Measurements from ENCODE around the gene NBPF1. TPM values are rescaled to one million over a fixed set of nuclear protein-coding genes. Genes with fewer than 3 reads are reported as not detected.
"Not testable (repeated sequence)": the region's sequence is repeated elsewhere in the genome, so short reads cannot be mapped to it uniquely, and the experiment has no call there.

Gene NBPF1
- total RNA-seq, 2 donors from 2014 or later: 39.2 to 42.5 TPM

DNA sequence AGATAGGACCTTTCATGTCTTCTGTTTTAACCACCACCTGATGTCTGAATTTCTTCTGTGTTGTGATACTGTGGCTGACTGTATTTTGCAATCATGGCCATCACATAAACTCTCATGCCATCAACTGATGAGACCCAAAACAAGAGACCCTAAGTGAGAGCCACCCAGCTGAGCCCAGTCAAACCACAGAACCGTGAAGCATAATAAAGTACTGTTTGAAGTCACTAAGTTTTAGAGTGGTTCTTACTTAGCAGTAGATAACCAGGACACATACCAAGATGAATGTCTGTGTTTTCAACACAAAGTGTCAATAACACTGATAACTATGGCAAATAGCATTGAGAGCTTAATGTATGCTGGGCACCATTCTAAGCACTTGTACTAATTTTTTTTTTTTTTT, 63.8 kb downstream of the NBPF1 start:
- not testable (repeated sequence) for H3K4me1 Mint-ChIP-seq; H3K4me3 ChIP-seq (ENCODE audit: low read length); H3K27ac Mint-ChIP-seq; H3K9me3 ChIP-seq (ENCODE audit: control insufficient read depth, low read length); H3K27me3 Mint-ChIP-seq (ENCODE audit: insufficient read depth); H3K4me1 ChIP-seq (ENCODE audit: control insufficient read depth, insufficient read depth, low read length); H3K36me3 ChIP-seq (ENCODE audit: control insufficient read depth, insufficient read depth, low read length); H3K9ac ChIP-seq (ENCODE audit: extremely low read depth, low read length, poor library complexity, severe bottlenecking); H3K27ac ChIP-seq (ENCODE audit: low read depth, low read length); H3K27me3 ChIP-seq (ENCODE audit: control insufficient read depth, insufficient read depth, low read length, poor library complexity, severe bottlenecking); H3K4me3 Mint-ChIP-seq; H3K36me3 Mint-ChIP-seq (ENCODE audit: low read depth); H3K9me3 Mint-ChIP-seq
- DNase-seq: peak; percentile 15
- WGBS, 2 experiments (ENCODE audit: insufficient coverage in 1 of 2, insufficient read length in 1 of 2): 71% methylated on average over 1 of the region's 1 CpG; no CpG with 5 or more reads in 1 of the 2 experiments

DNA sequence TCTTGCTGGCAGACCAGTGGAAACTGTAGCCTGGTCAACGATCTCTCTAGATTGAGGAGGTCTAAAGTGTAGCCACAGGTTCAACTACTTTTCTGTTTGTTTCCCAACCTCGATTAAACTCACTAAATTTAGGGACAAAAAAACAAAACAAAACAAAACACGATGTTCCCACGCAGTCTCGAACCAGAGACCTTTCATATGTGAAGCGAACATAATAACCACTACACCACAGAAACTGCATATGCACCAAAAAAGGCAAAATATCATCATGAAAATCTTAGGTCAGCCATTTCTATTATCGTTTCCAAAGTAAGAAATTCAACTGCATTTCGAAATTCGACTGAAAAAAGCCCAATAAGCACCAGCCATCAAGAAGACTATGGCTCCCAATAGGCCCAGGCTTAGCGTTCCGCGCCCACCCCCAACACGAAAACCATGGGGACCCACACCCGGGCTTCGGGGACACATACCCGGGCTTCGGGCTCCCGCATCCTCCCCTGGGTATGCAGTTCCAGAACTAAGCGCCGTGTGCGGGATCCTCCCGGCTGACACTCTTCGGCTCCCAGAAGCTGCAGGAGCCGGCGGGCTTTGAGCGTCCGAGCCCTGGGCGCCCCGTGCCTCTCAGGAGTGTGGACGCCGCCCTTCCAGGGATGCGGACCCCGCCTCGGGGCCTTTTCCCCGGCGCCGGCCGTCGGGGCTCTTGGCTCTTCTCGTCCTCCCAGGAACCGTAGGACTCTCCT, 65.7 kb downstream of the NBPF1 start:
- not testable (repeated sequence) for H3K9me3 ChIP-seq (ENCODE audit: control insufficient read depth, low read length); H3K27ac ChIP-seq (ENCODE audit: low read depth, low read length); H3K27ac Mint-ChIP-seq; H3K36me3 Mint-ChIP-seq (ENCODE audit: low read depth); H3K27me3 Mint-ChIP-seq (ENCODE audit: insufficient read depth); DNase-seq; H3K4me3 ChIP-seq (ENCODE audit: low read length); H3K4me1 ChIP-seq (ENCODE audit: control insufficient read depth, insufficient read depth, low read length); H3K9ac ChIP-seq (ENCODE audit: extremely low read depth, low read length, poor library complexity, severe bottlenecking); H3K36me3 ChIP-seq (ENCODE audit: control insufficient read depth, insufficient read depth, low read length); H3K9me3 Mint-ChIP-seq; H3K27me3 ChIP-seq (ENCODE audit: control insufficient read depth, insufficient read depth, low read length, poor library complexity, severe bottlenecking)
- Mint-ChIP-seq H3K4me3 (peak overlapping the region; percentile 33), H3K4me1 (peaks cover 13% of the 10 kb centered on the region)
- WGBS, 2 experiments (ENCODE audit: insufficient coverage in 1 of 2, insufficient read length in 1 of 2): 64% methylated on average over 1 of the region's 41 CpGs; no CpG with 5 or more reads in 1 of the 2 experiments

DNA sequence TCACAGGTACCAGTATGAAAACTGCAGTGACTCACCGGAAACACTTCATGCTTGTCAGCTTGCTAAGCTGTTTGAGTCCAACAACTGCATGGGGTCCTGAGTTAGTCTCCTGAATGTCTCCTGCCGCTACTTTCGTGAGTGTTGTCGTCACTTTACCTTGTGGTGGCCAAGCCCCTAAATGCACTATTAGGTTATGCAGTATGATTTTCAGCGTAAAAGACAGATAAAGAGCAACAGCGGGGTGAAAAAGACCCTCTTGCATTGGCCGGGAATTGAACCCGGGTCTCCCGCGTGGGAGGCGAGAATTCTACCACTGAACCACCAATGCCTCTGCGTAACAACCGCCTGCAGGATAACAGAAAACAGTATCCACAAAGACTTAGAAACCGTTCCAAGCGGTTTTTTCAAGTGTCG, 67.7 kb downstream of the NBPF1 start:
- not testable (repeated sequence) for H3K4me1 ChIP-seq (ENCODE audit: control insufficient read depth, insufficient read depth, low read length); H3K27ac ChIP-seq (ENCODE audit: low read depth, low read length); H3K27me3 ChIP-seq (ENCODE audit: control insufficient read depth, insufficient read depth, low read length, poor library complexity, severe bottlenecking); H3K9me3 Mint-ChIP-seq; H3K9ac ChIP-seq (ENCODE audit: extremely low read depth, low read length, poor library complexity, severe bottlenecking); H3K36me3 ChIP-seq (ENCODE audit: control insufficient read depth, insufficient read depth, low read length); H3K4me3 ChIP-seq (ENCODE audit: low read length); H3K27me3 Mint-ChIP-seq (ENCODE audit: insufficient read depth); H3K9me3 ChIP-seq (ENCODE audit: control insufficient read depth, low read length); H3K36me3 Mint-ChIP-seq (ENCODE audit: low read depth)
- peaks cover 13% of the 10 kb centered on the region for H3K4me1 Mint-ChIP-seq
- WGBS, 2 experiments (ENCODE audit: insufficient coverage in 1 of 2, insufficient read length in 1 of 2): 0 to 11% methylated on average over 1 to 12 of the region's 16 CpGs
- DNase-seq: peak; percentile 95
- H3K4me3 Mint-ChIP-seq: peak overlapping the region; percentile 43
- H3K27ac Mint-ChIP-seq: peak overlapping the region; percentile 64

DNA sequence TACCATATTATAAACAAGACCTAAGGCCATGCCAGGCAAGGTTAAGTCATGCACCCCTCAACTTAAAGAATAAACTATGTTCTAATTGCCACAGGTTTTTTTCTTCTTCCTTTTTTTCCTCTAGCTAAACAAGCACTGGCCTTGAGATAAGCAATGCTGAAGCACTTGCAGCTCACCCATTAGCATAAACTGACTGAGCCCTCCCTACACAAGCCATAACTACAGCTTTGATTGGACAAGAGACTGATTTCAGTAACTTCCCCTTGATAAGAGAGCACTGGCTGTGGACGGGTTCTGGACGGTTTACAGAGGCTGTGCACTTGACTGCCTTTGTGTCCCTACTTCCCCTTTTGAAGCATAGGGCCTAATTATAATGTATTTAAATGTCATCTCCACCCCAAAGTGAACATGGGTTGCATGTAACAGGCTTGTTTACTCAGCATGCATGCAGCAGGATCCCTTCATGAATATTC, 72.9 kb downstream of the NBPF1 start:
- not testable (repeated sequence) for H3K27ac ChIP-seq (ENCODE audit: low read depth, low read length); H3K9ac ChIP-seq (ENCODE audit: extremely low read depth, low read length, poor library complexity, severe bottlenecking); H3K4me3 Mint-ChIP-seq

DNA sequence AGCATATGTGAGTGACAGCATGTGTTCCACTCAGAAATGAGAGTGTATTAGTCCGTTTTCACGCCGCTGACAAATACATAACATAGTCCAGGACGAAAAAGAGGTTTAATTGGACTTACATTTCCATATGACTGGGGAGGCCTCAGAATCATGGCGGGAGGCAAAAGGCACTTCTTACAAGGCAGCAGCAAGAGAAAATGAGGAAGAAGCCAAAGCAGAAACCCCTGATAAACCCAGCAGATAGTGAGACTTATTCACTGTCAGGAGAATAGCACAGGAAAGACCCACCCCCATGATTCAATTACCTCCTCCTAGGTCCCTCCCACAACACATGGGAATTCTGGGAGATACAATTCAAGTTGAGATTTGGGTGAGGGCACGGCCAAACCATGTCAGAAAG, 75.8 kb downstream of the NBPF1 start:
- H3K9ac ChIP-seq (ENCODE audit: extremely low read depth, low read length, poor library complexity, severe bottlenecking); H3K9me3 ChIP-seq (ENCODE audit: control insufficient read depth, low read length); H3K27ac Mint-ChIP-seq; H3K27me3 ChIP-seq (ENCODE audit: control insufficient read depth, insufficient read depth, low read length, poor library complexity, severe bottlenecking); H3K27ac ChIP-seq (ENCODE audit: low read depth, low read length); H3K36me3 Mint-ChIP-seq (ENCODE audit: low read depth); H3K4me1 ChIP-seq (ENCODE audit: control insufficient read depth, insufficient read depth, low read length); H3K4me3 Mint-ChIP-seq; DNase-seq; H3K9me3 Mint-ChIP-seq; H3K4me3 ChIP-seq (ENCODE audit: low read length); H3K36me3 ChIP-seq (ENCODE audit: control insufficient read depth, insufficient read depth, low read length): not testable (repeated sequence)
- WGBS, 2 experiments (ENCODE audit: insufficient coverage in 1 of 2, insufficient read length in 1 of 2): 67 to 86% methylated on average over 1 to 5 of the region's 6 CpGs
- peaks cover 12% of the 10 kb centered on the region for H3K4me1 Mint-ChIP-seq
- peaks cover 33% of the 10 kb centered on the region for H3K27me3 Mint-ChIP-seq (ENCODE audit: insufficient read depth)

More for the DNA sequence above, 72.9 kb downstream of the NBPF1 start:
- H3K36me3 ChIP-seq (ENCODE audit: control insufficient read depth, insufficient read depth, low read length); H3K9me3 Mint-ChIP-seq; H3K27me3 ChIP-seq (ENCODE audit: control insufficient read depth, insufficient read depth, low read length, poor library complexity, severe bottlenecking); H3K4me1 ChIP-seq (ENCODE audit: control insufficient read depth, insufficient read depth, low read length); H3K4me3 ChIP-seq (ENCODE audit: low read length); H3K36me3 Mint-ChIP-seq (ENCODE audit: low read depth); H3K9me3 ChIP-seq (ENCODE audit: control insufficient read depth, low read length): not testable (repeated sequence)
- H3K27me3 Mint-ChIP-seq (ENCODE audit: insufficient read depth): peaks cover 18% of the 10 kb centered on the region
- WGBS, 2 experiments (ENCODE audit: insufficient coverage in 1 of 2, insufficient read length in 1 of 2): no CpG with 5 or more reads among the region's 2 CpGs
- peaks cover 14% of the 10 kb centered on the region for H3K4me1 Mint-ChIP-seq
- peak; percentile 50 for DNase-seq
- H3K27ac Mint-ChIP-seq: peak overlapping the region; percentile 52

DNA sequence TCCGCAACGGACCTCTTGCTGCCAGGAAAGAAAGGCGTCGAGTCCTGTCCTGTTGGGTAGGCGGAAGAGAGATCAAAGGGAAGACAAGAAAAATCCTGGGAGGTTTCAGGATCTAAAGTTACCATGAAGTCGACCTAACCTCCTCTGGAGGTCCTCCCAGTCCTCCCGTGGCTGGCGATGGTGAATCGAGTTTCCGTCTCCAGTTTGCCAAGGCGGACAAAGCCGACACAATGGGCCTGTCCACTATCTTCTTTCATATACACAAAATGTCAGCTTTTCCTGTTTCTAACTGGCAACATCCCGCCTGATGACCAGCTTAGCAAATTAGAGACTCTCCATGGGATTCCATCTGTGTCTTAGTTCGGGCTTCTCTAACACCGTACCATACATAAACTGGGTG, 76.6 kb downstream of the NBPF1 start:
- peak overlapping the region; percentile 71 for H3K4me3 Mint-ChIP-seq
- peaks cover 12% of the 10 kb centered on the region for H3K4me1 Mint-ChIP-seq
- H3K27ac Mint-ChIP-seq; H3K4me1 ChIP-seq (ENCODE audit: control insufficient read depth, insufficient read depth, low read length); DNase-seq; H3K36me3 ChIP-seq (ENCODE audit: control insufficient read depth, insufficient read depth, low read length); H3K9me3 Mint-ChIP-seq; H3K9me3 ChIP-seq (ENCODE audit: control insufficient read depth, low read length); H3K36me3 Mint-ChIP-seq (ENCODE audit: low read depth); H3K27ac ChIP-seq (ENCODE audit: low read depth, low read length); H3K9ac ChIP-seq (ENCODE audit: extremely low read depth, low read length, poor library complexity, severe bottlenecking); H3K27me3 ChIP-seq (ENCODE audit: control insufficient read depth, insufficient read depth, low read length, poor library complexity, severe bottlenecking); H3K4me3 ChIP-seq (ENCODE audit: low read length): not testable (repeated sequence)
- peaks cover 38% of the 10 kb centered on the region for H3K27me3 Mint-ChIP-seq (ENCODE audit: insufficient read depth)
- WGBS, 2 experiments (ENCODE audit: insufficient coverage in 1 of 2, insufficient read length in 1 of 2): 87 to 89% methylated on average over 9 to 15 of the region's 15 CpGs

DNA sequence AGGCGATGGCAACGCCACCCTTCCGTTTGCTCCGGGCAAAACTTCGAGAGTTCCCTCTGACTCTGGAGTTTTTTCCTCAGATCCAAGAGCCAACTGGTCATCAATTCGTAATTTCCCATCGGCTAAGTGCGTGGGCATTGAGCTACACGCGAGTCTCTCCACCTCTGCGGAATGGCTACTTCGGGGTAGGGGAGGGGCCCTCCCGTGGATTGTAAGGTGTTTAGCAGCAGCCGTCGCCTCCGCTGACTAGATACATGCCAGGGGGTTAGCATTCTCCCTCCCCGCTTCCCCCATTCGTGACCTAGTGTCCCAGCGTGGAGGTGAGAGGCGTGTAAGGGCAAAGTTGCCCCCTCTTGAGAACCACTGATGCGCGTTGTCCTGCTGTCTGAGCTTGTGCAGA, 77.5 kb downstream of the NBPF1 start:
- not testable (repeated sequence) for H3K36me3 Mint-ChIP-seq (ENCODE audit: low read depth); H3K36me3 ChIP-seq (ENCODE audit: control insufficient read depth, insufficient read depth, low read length); H3K9ac ChIP-seq (ENCODE audit: extremely low read depth, low read length, poor library complexity, severe bottlenecking); DNase-seq; H3K9me3 Mint-ChIP-seq; H3K27ac ChIP-seq (ENCODE audit: low read depth, low read length); H3K27me3 ChIP-seq (ENCODE audit: control insufficient read depth, insufficient read depth, low read length, poor library complexity, severe bottlenecking); H3K9me3 ChIP-seq (ENCODE audit: control insufficient read depth, low read length); H3K4me1 ChIP-seq (ENCODE audit: control insufficient read depth, insufficient read depth, low read length); H3K27ac Mint-ChIP-seq
- Mint-ChIP-seq H3K4me1 (peaks cover 12% of the 10 kb centered on the region), H3K4me3 (peak overlapping the region; percentile 71), H3K27me3 (ENCODE audit: insufficient read depth) (peaks cover 43% of the 10 kb centered on the region)
- WGBS, 2 experiments (ENCODE audit: insufficient coverage in 1 of 2, insufficient read length in 1 of 2): 0 to 19% methylated on average over 3 to 16 of the region's 22 CpGs
- peak overlapping the region; percentile 72 for H3K4me3 ChIP-seq (ENCODE audit: low read length)
